ENCODE data around the gene SLC19A3.
"Not testable (repeated sequence)": the region's sequence is repeated elsewhere in the genome, so short reads cannot be mapped to it uniquely, and the experiment has no call there.

GRCh38 chr2:227740705-227741104 lies 22.9 kb upstream of the SLC19A3 start:
- not testable (repeated sequence) for TF ChIP-seq CTCF, POLR2A (IDR thresholded peaks at IDR 0.05)
